Thyroid gland (tissue), 4 donors: ENCODE results near the gene KCNE4.

Experiments
- POLR2A ChIP-seq, 2 donors: fragments of 450-650 bp; IDR thresholded peaks; one replicate each; pipeline ENCODE4 v1.6.1; 2017; ENCODE audit warnings: antibody characterized with exemption in 2 of 2, mild to moderate bottlenecking in 2 of 2, moderate library complexity in 1 of 2
- TF ChIP-seq, protein P1 (sequence below), 6 experiments: fragments of 200-600 bp in 3 of 6; fragments of 450-650 bp in 3 of 6; sonication (generic) in 3 of 6; IDR thresholded peaks; one replicate each; pipeline ENCODE4 v1.5.1; 2016 to 2019; ENCODE audit warnings: antibody characterized with exemption in 6 of 6, mild to moderate bottlenecking in 2 of 6, inconsistent platforms in 1 of 6, moderate library complexity in 1 of 6

DNA sequence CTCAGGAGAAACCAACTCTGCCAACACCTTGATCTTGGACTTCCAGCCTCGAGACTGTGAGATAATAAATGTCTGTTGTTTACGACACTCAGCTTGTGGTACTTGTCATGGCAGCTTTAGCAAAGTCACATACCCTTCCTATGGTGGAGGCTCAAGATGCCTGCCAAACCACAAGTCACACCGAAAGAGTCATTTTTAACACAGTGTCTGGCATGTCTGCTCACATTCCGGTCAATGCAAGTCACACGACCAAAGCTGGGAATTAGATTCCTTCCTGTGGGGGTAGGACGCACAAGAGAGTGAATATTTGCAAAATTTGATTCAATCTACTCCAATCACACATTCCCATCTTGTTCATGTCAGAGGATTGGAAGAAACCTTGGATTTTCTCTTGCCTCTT is 24.6 kb downstream of the KCNE4 start:
- TF ChIP-seq POLR2A (IDR thresholded peaks at IDR 0.05), result no peak
- TF ChIP-seq, protein P1, sequence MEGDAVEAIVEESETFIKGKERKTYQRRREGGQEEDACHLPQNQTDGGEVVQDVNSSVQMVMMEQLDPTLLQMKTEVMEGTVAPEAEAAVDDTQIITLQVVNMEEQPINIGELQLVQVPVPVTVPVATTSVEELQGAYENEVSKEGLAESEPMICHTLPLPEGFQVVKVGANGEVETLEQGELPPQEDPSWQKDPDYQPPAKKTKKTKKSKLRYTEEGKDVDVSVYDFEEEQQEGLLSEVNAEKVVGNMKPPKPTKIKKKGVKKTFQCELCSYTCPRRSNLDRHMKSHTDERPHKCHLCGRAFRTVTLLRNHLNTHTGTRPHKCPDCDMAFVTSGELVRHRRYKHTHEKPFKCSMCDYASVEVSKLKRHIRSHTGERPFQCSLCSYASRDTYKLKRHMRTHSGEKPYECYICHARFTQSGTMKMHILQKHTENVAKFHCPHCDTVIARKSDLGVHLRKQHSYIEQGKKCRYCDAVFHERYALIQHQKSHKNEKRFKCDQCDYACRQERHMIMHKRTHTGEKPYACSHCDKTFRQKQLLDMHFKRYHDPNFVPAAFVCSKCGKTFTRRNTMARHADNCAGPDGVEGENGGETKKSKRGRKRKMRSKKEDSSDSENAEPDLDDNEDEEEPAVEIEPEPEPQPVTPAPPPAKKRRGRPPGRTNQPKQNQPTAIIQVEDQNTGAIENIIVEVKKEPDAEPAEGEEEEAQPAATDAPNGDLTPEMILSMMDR (IDR thresholded peaks at IDR 0.05), result no peak
